Measurements from ENCODE around the gene NFKB1. TPM values are rescaled to one million over a fixed set of nuclear protein-coding genes. Genes with fewer than 3 reads are reported as not detected.

The NFKB1 gene
- total RNA-seq, 1 donor from 2014 or later: 38.5 TPM

DNA sequence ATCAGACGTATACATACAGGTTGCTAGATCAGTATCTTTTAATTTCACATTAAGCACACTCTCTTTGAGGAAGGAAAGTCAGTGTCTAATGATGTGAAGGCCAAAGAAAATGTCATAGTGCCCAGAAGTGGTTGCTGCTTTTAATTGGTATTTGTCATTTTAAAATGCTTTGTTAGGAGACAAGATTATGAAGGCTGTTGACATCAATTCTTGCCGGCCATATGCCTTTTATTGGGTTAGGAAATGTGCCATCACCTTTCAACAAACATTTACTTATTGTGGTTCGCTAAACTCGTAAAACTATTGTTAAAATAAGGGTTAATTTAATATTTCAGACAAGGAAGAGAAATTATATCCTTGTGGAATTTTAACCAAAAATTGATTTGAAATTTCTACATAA, 32.2 kb downstream of the NFKB1 start:
- Histone ChIP-seq H3K27ac (no peak overlapping the region), H3K9me3 (no peaks in the 10 kb centered on the region), H3K27me3 (no peaks in the 10 kb centered on the region), H3K36me3 (peaks cover 0 to 5% of the 10 kb centered on the region in 2 donors), H3K4me1 (peaks cover 17% of the 10 kb centered on the region), H3K4me3 (no peak overlapping the region)
- TF ChIP-seq POLR2A (IDR thresholded peaks at IDR 0.05) (no peak), POLR2AphosphoS5 (IDR thresholded peaks at IDR 0.05; ENCODE audit: insufficient read depth in 1 of 2, low read depth in 1 of 2) (no peak)
- TF ChIP-seq, protein P1, sequence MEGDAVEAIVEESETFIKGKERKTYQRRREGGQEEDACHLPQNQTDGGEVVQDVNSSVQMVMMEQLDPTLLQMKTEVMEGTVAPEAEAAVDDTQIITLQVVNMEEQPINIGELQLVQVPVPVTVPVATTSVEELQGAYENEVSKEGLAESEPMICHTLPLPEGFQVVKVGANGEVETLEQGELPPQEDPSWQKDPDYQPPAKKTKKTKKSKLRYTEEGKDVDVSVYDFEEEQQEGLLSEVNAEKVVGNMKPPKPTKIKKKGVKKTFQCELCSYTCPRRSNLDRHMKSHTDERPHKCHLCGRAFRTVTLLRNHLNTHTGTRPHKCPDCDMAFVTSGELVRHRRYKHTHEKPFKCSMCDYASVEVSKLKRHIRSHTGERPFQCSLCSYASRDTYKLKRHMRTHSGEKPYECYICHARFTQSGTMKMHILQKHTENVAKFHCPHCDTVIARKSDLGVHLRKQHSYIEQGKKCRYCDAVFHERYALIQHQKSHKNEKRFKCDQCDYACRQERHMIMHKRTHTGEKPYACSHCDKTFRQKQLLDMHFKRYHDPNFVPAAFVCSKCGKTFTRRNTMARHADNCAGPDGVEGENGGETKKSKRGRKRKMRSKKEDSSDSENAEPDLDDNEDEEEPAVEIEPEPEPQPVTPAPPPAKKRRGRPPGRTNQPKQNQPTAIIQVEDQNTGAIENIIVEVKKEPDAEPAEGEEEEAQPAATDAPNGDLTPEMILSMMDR (IDR thresholded peaks at IDR 0.05): no peak
- DNase-seq (ENCODE audit: extremely low spot score in 2 of 2): no peak
- intact Hi-C loops (cut with DNase I): no loop called here

DNA sequence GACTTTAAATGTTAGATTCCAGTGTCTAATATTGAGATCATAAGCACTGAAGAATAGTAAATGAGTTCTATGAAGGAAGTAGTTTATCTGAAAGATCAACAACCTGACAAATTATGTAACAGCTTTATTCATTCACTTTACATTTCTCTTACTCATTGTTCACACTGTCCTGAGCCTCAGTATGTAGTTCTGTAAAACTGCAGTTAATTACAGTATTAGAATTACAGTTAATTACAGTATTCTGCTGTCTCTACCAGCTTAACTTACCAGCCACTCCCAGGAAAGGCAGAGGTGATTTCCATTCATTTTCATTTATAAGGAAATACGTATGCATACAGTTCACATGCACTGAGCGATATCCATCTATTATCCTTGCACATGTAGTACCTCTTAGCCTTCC, 32.7 kb downstream of the NFKB1 start:
- Histone ChIP-seq H3K36me3 (peaks cover 0 to 5% of the 10 kb centered on the region in 2 donors), H3K27ac (no peak overlapping the region), H3K27me3 (no peaks in the 10 kb centered on the region), H3K4me1 (peaks cover 13% of the 10 kb centered on the region), H3K9me3 (no peaks in the 10 kb centered on the region), H3K4me3 (no peak overlapping the region)
- DNase-seq (ENCODE audit: extremely low spot score in 2 of 2): no peak
- TF ChIP-seq POLR2AphosphoS5 (IDR thresholded peaks at IDR 0.05; ENCODE audit: insufficient read depth in 1 of 2, low read depth in 1 of 2) (no peak), POLR2A (IDR thresholded peaks at IDR 0.05) (no peak)
- TF ChIP-seq, protein P1 (IDR thresholded peaks at IDR 0.05): no peak
- intact Hi-C loops (cut with DNase I): no loop called here

DNA sequence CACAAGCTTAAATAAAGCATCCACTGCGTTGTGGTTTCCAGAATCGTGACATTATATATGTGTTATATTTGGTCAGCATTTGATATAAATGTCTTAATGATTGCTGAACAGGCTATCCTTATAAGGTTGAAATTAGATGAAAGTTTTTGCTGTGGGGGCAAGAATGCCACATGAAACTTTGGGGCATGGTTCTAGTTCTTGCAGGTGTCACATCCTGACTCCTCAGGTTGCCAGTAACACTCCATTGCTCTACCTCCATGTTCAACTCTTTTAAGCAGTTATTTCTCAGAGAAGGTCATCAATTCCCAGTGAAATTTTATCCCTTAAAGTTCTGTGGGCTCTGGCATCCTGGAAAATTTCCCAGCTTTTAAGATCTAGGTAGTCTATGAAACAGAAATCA, 33.7 kb downstream of the NFKB1 start:
- Histone ChIP-seq H3K4me3 (no peak overlapping the region), H3K4me1 (peaks cover 13% of the 10 kb centered on the region), H3K27me3 (no peaks in the 10 kb centered on the region), H3K9me3 (no peaks in the 10 kb centered on the region), H3K36me3 (peaks cover 0 to 11% of the 10 kb centered on the region in 2 donors), H3K27ac (no peak overlapping the region)
- no peak for DNase-seq (ENCODE audit: extremely low spot score in 2 of 2)
- intact Hi-C loops (cut with DNase I): no loop called here
- no peak for TF ChIP-seq POLR2A (IDR thresholded peaks at IDR 0.05)
- TF ChIP-seq, protein P1 (IDR thresholded peaks at IDR 0.05): no peak
- TF ChIP-seq POLR2AphosphoS5 (IDR thresholded peaks at IDR 0.05; ENCODE audit: insufficient read depth in 1 of 2, low read depth in 1 of 2): no peak

DNA sequence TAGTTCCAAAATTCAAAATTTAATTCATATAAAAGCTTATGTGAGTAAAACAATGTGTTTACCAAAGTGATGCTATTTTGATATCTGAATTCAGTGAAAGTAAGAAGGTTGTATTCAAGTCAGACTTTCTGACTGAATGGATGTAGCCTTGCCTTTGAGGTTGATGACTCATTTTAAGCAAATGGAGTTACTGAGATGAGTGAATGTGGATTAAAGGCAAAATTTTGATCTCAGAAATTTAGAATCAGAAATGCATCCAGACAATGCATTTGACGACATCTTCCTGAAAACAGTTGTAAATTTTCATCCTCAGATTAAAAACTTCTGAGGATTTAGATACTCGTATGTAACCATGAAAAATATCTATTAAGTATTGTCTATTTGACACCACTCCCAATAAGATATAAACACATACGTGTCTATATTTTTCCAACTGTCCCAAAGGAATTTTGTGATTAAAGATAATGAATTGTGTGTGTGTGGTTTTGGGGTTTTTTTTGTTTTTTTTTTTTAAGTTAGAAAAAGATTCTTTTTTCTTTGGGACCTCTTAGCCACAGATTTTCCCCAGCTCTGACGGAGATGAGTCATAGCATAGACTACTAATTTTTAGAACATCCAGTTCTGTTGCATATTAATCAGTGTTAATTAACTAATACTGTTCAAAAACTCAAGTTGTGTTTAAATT, 34.4 kb downstream of the NFKB1 start:
- Histone ChIP-seq H3K36me3 (peaks cover 0 to 11% of the 10 kb centered on the region in 2 donors), H3K4me3 (no peak overlapping the region), H3K4me1 (peaks cover 13% of the 10 kb centered on the region), H3K27ac (no peak overlapping the region), H3K27me3 (no peaks in the 10 kb centered on the region), H3K9me3 (no peaks in the 10 kb centered on the region)
- no peak for TF ChIP-seq POLR2AphosphoS5 (IDR thresholded peaks at IDR 0.05; ENCODE audit: insufficient read depth in 1 of 2, low read depth in 1 of 2)
- no peak for TF ChIP-seq POLR2A (IDR thresholded peaks at IDR 0.05)
- TF ChIP-seq, protein P1 (IDR thresholded peaks at IDR 0.05): no peak
- no peak for DNase-seq (ENCODE audit: extremely low spot score in 2 of 2)
- intact Hi-C loops (cut with DNase I): no loop called here

DNA sequence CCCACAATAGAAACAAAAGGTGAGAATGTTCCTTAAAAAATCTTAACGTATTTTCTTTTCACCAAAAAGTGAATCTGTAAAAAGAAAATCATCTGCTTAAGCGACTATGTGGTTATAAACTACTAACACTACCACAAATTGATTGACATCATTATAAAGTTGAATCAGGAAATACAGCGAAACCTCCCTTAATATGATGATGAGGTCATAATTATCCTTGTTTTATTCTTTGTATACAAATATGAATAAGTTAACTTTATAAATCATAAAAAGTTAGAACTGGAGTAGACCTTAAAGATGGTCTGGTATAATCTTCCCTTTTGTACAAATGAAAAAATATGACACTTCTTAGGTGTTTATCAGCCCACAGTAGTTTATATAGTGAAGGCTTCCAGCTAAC, 35.6 kb downstream of the NFKB1 start:
- Histone ChIP-seq H3K4me1 (peaks cover 18% of the 10 kb centered on the region), H3K4me3 (no peak overlapping the region), H3K27ac (no peak overlapping the region), H3K36me3 (peaks cover 0 to 11% of the 10 kb centered on the region in 2 donors), H3K27me3 (no peaks in the 10 kb centered on the region), H3K9me3 (no peaks in the 10 kb centered on the region)
- no peak for DNase-seq (ENCODE audit: extremely low spot score in 2 of 2)
- TF ChIP-seq POLR2AphosphoS5 (IDR thresholded peaks at IDR 0.05; ENCODE audit: insufficient read depth in 1 of 2, low read depth in 1 of 2) (no peak), POLR2A (IDR thresholded peaks at IDR 0.05) (no peak)
- TF ChIP-seq, protein P1 (IDR thresholded peaks at IDR 0.05): no peak
- intact Hi-C loops (cut with DNase I): no loop called here
